AG04449 (cell line): ENCODE data around the gene PXYLP1.
"Not testable (repeated sequence)": the region's sequence is repeated elsewhere in the genome, so short reads cannot be mapped to it uniquely, and the experiment has no call there.

Experiments
- CTCF ChIA-PET: fragments of 350-600 bp; formaldehyde crosslinking; extraction: SDS; loops from one replicate; lab custom pipeline; 2021; ENCODE audit warnings: antibody characterized with exemption; lab: Yijun Ruan, JAX
- POLR2A ChIA-PET: fragments of 400-600, 350-600 bp; formaldehyde crosslinking; extraction: SDS; loops from one replicate; lab custom pipeline; 2020; ENCODE audit warnings: antibody characterized with exemption, inconsistent platforms; lab: Yijun Ruan, JAX
- DNase-seq: peaks from one replicate; pipeline ENCODE4 v3.0.0-alpha.2; 2010; ENCODE audit warnings: low read depth, low spot score
- H3K4me3 ChIP-seq: 2 replicates; pipeline ENCODE4 v1.5.1; 2011; ENCODE audit warnings: low read depth, mild to moderate bottlenecking, control low read depth, low read length
- CTCF ChIP-seq: IDR thresholded peaks from one replicate; pipeline ENCODE4 v1.5.1; 2011; ENCODE audit warnings: mild to moderate bottlenecking, moderate library complexity, low read length, control low read depth, inconsistent platforms; ENCODE audit not compliant: insufficient read depth; ENCODE audit errors: missing control alignments

PXYLP1 gene

GRCh38 chr3:141193066-141193830 lies 38.4 kb upstream of the PXYLP1 start:
- H3K4me3 ChIP-seq, result no peak overlapping the region
- no peak for DNase-seq
- TF ChIP-seq CTCF, result no peak
- POLR2A ChIA-PET, result no interaction called here
- CTCF ChIA-PET, result interaction anchor here (0.9 to 3.9 kb wide), 18 partner anchors 8 to 295 kb away, joined by 3 to 67 read pairs (median 4); partner anchors contain the start of gene PXYLP1

GRCh38 chr3:141201122-141201521 lies 30.5 kb upstream of the PXYLP1 start:
- no peak for TF ChIP-seq CTCF
- ChIA-PET CTCF (interaction anchor here (0.8 to 2.1 kb wide), 3 partner anchors 9 to 30 kb away, joined by 4 to 17 read pairs (median 4); partner anchors contain the start of gene PXYLP1), POLR2A (no interaction called here)
- DNase-seq, result no peak
- H3K4me3 ChIP-seq, result no peak overlapping the region

- CTCF ChIA-PET, result interaction anchor here (0.6 to 2.1 kb wide), 3 partner anchors 10 to 647 kb away, joined by 3 to 17 read pairs (median 4); partner anchors contain the start of gene PXYLP1
Measured at GRCh38 chr3:141202682-141203081, 28.9 kb upstream of the PXYLP1 start.

GRCh38 chr3:141203866-141204265 lies 27.8 kb upstream of the PXYLP1 start:
- ChIA-PET POLR2A (no interaction called here), CTCF (no interaction called here)
- no peak overlapping the region for H3K4me3 ChIP-seq
- TF ChIP-seq CTCF, result no peak
- no peak for DNase-seq

More at GRCh38 chr3:141202682-141203081, 28.9 kb upstream of the PXYLP1 start:
- H3K4me3 ChIP-seq, result no peak overlapping the region
- DNase-seq, result no peak
- TF ChIP-seq CTCF, result no peak
- POLR2A ChIA-PET, result no interaction called here

GRCh38 chr3:141204343-141204742 lies 27.3 kb upstream of the PXYLP1 start:
- DNase-seq, result no peak
- no peak overlapping the region for H3K4me3 ChIP-seq
- POLR2A ChIA-PET, result no interaction called here
- no peak for TF ChIP-seq CTCF
- CTCF ChIA-PET, result interaction anchor here (1.1 kb wide), 1 partner anchor 11 kb away, joined by 6 read pairs; no protein-coding TSS in a partner anchor

GRCh38 chr3:141211306-141211705 lies 20.3 kb upstream of the PXYLP1 start:
- not testable (repeated sequence) for DNase-seq

GRCh38 chr3:141212101-141212500 lies 19.5 kb upstream of the PXYLP1 start:
- H3K4me3 ChIP-seq, result no peak overlapping the region
- no peak for DNase-seq
- TF ChIP-seq CTCF, result no peak
- ChIA-PET POLR2A (no interaction called here), CTCF (interaction anchor here (0.9 kb wide), 1 partner anchor 92 kb away, joined by 3 read pairs; no protein-coding TSS in a partner anchor)

More at GRCh38 chr3:141211306-141211705, 20.3 kb upstream of the PXYLP1 start:
- H3K4me3 ChIP-seq, CTCF ChIA-PET, POLR2A ChIA-PET: not testable (repeated sequence)
